Measurements from ENCODE around the gene UBB.

UBB gene

DNA sequence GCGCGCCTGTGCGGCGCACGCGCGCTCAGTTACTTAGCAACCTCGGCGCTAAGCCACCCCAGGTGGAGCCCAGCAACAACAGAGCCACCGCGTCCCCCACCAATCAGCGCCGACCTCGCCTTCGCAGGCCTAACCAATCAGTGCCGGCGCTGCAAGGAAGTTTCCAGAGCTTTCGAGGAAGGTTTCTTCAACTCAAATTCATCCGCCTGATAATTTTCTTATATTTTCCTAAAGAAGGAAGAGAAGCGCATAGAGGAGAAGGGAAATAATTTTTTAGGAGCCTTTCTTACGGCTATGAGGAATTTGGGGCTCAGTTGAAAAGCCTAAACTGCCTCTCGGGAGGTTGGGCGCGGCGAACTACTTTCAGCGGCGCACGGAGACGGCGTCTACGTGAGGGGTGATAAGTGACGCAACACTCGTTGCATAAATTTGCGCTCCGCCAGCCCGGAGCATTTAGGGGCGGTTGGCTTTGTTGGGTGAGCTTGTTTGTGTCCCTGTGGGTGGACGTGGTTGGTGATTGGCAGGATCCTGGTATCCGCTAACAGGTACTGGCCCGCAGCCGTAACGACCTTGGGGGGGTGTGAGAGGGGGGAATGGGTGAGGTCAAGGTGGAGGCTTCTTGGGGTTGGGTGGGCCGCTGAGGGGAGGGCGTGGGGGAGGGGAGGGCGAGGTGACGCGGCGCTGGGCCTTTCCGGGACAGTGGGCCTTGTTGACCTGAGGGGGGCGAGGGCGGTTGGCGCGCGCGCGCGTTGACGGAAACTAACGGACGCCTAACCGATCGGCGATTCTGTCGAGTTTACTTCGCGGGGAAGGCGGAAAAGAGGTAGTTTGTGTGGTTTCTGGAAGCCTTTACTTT, at the start of gene UBB:
Gene UBB, plus strand, starts transcription at position 452 of the 856 bp plus-strand sequence. CDS start 817 bp downstream, outside the sequence.
- DNase-seq: peak; percentile 87

DNA sequence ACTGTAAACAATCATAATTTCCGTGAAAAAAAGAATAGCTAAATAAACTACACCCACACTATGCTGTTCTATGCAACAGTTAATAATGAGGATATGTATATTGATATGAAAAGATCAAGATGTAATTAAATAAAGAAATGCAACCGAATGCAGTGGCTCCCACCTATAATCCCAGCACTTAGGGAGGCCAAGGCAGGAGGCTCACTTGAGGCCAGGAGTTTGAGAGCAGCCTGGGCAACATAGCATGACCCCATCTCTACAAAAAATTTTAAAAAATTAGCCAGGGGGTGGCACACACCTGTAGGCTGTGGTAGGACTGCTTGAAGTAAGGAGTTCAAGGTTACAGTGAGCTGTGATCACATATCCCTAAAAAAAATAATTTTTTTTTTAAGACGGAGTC, 42.5 kb upstream of the UBB start:
- no peak for DNase-seq

DNA sequence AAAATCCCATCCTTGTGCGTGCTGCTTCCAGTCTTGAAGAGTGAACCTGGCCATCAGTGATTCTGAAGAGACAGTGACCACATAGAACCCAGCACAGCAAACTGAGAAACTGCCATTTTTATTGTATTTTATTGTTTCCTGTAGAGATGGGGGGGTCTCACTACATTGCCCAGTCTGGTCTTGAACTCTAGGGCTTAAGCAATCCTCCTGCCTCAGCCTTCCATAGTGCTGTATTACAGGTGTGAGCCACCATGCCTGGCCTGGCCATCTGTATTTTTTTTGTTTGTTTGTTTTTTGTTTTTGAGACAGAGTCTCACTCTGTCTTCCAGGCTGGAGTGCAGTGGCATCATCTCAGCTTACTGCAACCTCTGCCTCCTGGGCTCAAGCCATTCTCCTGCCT, 41.5 kb upstream of the UBB start:
- DNase-seq: no peak

DNA sequence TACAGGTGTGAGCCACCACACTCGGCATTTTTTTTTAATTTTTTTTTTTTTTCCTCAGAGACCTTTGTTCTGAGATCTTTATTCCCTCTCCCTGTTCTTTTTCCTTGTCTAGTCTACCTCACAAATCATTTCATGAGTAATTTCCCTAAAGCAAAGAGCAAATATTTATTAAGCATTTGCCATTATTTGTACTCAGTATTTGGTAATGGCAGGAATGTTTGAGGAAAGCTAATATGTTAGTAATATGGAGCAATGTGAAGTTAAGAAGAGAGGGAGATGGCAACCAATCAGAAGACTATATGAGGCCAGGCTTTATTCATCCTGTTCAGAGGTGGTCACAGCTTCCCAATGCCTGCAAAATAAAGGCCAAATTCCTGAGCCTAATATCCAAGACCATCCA, 40.9 kb upstream of the UBB start:
- DNase-seq: no peak

DNA sequence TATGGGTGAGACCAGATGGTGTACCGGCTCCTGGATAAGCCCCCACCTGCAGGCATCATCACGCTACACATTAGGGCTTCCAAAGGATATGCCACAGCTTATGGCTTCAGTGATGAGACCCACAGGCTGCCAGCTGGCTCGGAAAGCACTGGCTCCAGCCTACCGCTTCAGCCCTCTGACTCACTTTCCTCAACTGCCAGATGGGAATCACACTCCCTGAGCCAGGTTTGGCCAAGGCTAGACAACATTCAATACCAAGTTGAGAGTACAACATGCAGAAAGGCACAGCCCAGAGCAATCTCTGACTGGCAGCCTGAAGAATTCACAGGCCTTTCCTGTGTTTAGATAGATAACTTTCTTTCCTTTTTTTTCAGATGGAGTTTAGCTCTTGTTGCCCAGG, 37.9 kb upstream of the UBB start:
- no peak for DNase-seq

DNA sequence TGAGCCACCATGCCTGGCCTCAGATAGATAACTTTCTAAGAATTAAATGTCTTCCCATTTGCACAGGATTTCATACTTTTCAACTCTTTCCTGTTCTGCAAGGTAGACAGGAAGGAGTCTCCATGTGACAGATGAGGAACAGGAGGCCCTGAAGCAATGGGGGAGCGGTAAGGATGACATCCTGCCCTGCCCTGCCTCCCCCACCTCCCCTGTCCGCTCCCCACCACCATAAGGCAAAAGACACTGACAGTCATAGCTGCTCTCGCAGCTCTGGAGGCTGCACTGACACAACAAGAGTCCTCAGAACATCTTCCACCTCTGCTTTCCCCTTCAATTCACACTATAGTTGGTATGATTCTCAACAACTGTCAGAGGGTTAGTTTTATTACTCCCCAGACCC, 37.3 kb upstream of the UBB start:
- no peak for DNase-seq

DNA sequence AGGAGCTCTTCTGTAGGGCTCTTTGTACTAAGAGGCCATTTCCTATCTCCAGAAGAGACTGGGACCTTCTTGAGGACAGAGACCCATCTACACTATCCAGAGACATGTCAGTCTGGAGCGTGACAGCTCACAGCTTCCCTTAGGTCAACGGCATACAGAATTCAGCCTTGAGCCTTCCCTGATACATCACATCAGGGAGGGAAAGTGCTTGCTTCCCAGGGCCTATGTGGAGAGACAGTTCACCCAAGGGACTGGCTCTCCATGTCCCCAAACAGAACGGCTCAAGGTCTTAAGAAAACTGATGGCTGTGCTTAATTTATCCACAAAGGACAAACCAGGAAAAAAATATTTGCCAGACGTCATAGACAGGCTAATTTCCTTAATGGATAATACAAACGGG, 35.3 kb upstream of the UBB start:
- DNase-seq: no peak

DNA sequence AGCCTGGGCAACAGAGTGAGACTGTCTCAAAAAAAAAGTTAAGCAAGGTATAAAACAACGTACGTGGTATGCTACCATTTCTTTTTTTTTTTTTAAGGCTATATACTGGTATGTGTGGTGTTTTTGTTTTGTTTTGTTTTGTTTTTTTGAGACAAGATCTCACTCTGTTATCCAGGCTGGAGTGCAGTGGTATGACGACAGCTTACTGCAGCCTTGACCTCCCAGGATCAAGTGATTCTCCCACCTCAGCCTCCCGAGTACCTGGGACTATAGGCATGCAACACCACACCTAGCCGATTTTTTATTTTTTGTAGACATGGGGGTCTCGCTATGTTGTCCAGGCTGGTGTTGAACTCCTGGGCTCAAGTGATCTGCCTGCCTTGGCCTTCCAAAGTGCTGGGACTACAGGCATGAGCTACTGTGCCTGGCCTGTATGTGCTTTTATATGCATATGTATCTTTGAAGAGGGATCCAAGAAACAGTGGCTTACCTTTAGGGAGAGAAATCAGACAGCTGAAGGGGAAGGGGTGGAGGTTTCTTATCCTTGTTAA, 34.1 kb upstream of the UBB start:
- no peak for DNase-seq

DNA sequence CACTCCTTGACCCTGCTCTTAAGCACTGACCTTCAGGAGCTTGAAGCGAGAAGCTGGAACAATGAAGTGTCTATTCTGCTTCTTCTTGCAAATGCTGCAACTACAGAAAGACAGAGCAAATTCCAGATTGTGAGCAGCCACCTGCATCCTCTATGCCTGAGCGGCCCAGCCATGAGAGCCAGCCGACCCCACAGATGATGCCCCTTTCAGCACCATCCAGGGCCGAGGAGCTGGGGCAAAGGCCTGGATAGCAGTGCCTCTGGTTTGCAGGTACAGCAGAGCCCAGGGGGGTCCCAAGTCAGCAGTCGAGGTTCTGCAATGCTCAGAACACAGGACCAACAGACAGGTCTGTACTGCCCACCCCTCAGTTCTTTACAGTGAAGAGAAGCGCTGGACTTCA, 32.3 kb upstream of the UBB start:
- no peak for DNase-seq

DNA sequence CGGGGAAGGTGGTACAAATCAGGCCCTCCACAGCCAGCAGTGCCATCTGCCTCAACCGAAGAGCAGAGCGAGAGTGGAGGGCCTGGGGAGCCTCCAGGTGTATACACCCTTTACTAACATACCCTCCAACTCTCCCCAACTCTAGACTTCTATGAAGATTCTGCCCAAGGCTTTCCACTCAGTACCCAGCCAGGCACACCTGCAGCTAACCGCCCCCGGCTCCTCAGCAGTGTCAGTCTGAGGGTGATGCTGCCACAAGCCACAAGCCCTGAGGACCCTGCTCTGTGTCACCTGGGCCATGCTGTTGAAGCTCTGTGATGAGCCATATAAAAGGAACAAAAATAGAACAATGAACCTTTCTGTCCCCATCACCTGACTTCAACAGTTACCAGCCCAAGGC, 31.5 kb upstream of the UBB start:
- DNase-seq: no peak

DNA sequence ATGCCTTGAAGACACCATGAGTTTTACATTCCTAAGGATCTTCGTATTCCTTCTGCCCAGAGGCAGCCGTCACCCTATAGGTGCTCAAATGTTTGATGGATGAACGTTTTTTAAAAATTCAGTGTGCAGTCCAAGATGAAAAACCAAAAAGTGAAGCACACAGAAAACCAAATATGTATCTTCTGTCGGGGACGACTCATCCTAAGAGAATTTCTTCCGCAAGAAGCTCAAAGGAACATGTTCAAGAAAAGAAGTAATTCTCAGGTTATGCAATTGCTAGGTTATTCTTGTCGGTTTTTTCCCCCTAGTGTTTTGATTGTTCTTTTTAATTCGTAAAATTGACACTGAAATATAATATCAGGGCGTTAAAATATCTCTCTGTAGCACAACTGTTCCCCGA, 29.1 kb upstream of the UBB start:
- DNase-seq: no peak

DNA sequence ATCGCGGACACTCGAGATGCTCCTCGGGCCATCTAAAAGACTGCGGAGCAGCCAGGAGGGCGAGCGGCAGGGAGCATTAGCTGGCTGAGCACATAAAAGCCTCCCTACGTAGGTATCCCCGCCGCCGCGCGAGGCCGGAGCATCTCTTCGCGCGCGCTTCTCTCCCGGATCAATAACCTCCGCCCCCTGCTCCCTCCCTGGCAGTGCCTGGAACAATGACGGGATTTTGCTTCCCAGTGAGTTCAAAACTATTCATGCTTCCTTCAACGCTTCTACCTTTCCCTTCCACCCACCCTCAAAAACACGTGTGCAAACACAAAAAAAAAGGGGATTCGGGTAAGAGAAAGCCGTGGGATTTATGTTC, 28.6 kb upstream of the UBB start:
- peak; percentile 11 for DNase-seq

DNA sequence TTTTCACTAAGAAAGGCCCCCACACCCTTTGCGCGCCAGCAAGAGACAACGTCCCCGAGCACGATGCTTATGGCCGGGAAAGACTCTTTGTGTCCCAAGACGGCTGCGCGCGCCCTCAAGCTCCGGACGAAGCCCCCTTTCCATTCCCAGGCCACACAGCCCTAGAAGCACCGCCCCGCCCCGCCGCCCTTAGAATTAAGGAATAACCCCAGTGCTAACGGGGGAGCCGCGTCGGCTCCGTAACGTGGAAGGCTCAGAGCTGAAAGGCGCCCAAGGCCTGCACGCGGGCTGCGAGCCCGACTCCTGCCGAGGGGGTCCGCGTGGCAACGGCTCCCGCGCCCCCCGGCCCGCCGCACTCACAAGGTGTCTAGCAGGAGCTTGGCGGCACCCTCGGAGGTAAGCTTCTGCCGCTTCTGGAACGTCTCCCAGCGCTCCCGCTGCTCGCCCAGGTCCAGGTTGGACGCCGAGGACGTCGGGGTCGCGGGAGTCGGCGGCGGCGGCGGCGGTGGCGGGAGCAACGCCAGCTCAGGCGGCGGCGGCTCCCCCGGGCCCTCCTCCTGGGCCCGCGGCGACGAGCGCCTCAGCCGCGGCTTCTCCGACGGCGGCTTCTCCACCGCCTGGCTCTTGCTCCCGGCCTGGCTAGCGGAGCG, 28.1 kb upstream of the UBB start:
- peak; percentile 17 for DNase-seq

DNA sequence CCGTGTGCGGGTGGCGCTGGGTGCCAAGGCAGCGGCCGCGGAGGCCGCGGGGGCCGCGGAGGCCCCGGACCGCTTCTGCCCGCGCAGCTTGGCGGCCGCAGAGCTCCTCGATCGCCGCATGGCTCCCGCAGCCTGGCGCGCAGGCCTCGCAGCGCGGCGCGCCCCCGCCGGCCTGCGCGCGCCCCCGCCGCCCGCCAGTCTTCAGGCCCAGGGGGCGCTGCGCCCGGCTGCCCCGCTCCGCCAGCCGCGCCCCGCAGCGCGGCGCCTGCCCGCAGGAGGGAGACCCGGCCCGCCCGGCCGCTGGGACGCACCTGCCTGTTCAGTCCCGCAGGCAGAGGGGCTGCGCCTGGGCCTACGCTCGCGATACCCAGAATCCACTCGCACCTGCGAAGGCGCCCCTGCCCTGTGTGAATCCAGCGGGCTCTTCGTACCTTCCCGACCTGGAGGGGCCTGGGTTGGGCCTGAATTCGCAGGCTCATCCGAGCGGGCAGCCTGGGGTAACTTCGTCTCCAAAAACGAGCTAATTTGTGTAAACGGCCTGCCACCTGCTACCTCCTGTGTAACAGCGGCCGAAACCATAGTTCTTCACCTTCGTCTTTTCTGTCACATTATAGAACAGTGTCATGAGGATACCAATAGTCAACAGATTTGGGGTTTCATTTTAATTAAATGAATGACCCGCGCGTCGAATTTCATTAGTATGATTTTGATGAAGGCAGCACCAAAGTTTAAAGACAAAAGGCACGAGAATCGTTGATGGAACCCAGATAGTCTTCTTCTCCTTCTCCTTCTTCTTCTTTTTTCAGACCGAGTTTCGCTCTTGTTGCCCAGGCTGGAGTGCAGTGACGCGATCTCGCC, 27.3 kb upstream of the UBB start, which contains the start of gene CENPV:
Gene CENPV, minus strand, starts transcription at position 153 of the 858 bp plus-strand sequence. Its CDS starts 33 bp downstream, at position 120.
- peak; percentile 49 for DNase-seq

DNA sequence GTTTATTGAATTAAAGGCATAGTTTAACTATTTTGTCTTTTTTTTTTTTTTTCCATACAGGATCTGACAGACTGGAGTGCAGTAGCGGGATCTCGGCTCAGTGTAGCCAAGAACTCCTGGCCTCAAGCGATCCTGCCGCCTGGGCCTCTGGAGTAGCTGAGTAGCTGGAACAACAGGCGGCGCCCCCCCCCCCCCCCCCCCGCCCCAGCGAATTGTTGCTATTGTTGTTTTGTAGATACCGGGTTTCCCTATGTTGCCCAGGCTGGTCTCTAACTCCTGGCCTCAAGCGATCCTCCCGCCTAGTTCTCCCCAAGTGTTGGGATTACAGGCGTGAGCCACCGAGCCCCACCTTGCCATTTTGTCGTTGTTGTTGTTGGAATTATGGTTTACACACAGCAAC, 26.3 kb upstream of the UBB start:
- DNase-seq: no peak

DNA sequence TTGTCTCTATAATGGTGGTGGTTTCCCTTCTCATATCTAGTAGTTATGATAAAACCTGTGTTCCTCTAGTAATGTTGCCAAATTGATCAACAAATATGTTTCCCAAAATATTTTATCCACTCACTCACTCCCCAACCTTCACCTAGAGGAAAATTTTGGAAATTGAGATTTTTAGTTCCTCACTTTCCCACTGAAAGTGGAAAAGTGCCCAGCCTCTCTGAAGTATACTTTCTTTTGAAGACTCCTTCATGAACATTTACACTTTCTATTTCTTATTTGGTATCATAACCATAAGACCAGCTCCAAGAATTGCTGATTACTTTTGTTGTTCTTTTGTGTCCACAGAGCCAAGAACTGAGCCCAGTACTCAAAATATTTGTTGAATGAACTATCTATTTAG, 22.5 kb upstream of the UBB start:
- no peak for DNase-seq

DNA sequence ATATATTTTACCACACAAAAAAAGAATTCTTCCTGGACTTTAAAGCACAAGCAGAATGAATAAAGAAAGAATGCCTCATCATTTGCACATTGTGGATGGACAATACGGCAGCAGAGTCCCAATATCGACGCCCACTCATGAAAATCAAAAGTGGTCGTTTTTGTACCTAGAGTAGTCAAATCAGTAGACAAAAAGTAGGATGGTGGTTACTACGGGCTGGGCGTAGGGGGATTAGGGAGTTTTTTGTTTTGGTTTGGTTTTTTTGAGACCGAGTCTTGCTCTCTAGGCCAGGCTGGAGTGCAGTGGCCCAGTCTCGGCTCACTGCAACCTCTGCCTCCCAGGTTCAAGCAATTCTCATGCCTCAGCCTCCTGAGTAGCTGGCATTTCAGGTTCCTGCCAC, 19.0 kb upstream of the UBB start:
- no peak for DNase-seq

DNA sequence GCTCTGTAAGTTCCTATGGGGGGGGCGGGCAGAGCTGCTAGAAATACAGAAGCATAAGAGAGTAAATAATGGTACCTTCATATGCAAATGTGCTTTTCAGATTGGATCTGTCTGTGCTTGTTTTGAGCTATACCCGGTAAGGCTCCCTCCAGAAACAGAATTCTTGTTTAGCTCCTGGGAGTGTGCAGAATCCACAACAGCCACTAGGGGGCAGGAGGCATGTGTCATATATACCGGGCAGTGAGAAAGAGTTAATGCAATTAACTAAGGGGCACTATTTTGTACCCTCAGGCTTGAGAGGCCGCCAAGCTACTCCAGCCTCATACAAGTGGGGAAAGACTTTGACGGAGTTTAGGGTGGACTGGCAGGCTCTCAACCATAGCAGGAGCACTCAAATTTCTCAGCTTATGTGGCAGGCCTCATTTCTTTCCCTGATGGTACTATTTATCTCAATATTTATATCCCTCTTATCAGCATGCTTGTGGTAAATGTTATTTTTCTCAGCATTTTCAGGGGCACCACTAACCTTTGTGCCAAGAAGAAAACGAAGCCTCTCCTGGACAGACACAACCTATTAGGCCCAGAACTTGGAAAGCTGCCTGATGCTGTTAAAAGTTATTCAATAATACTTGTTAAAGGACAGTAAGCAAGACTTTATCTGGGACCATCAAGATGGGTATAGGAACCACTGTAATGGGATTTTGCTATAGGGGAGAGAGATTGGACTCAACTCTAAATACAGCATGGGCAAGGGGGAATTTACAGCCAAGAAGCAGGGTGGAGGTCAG, 16.9 kb upstream of the UBB start:
- DNase-seq: peak; percentile 65

DNA sequence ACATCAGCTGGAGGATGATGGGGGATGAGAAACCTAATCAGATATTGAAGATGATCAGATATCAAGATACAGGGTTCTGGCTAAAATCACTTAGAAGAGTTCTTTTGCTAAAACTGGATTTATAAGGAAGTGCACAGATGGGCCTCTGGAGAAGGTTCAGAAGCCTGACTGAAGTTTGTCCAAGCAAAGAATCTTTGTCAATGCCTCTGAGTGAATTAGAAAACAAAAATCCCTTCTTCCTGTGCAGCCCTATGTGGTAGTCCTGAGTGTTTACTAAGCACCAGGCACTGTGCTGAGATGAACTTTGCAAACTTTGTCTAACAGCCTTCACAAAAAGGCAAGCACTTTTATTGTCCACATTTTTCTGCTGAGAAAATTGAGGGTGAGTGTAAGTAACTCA, 16.3 kb upstream of the UBB start:
- DNase-seq: no peak

DNA sequence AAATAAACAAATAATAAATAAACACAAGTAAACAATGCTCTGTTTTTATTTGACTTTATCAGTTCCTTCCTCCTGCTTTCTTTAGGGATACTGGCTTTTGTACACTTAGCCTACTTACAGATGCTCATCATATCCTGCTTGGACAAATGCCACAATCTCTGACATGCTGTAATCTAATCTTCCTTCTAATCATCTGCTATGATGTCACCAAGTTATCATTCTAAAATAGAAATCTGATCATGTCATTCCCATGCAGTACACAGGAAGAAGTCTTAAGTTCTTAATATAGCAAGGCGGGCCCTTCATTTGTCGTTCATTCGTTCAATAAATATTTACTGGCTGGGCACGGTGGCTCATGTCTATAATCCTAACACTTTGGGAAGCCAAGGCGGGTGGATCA, 9.1 kb upstream of the UBB start:
- no peak for DNase-seq

DNA sequence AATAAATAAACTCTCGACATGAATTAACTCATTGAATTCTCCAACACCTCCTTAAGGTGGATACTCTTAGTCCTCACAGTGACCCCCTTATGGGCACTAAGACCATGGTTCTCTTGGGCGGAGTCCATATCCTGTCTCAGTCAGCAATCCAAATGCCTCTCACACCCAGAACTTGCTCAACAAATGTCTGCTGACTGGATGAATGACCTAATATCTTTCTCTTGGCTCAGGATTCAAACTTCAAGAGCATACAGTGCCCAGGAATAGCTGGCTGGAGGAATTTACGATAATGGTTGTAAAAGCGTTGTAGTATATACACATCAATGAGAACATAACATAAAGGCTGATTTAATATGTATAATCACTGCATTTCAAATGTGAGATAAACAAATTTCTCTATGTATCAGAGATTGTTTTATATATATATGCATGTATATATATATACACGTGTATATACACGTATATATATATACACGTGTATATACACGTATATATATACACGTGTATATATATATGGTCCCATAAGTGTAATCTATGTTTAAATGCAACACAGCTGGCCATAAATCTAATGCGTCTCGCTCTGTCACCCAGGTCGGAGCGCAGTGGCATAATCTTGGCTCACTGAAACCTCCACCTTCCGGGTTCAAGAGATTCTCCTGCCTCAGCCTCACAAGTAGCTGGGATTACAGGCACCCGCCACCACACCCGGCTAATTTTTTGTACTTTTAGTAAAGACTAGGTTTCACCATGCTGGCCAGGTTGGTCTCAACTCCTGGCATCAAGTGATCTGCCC, 6.5 kb upstream of the UBB start:
- no peak for DNase-seq

DNA sequence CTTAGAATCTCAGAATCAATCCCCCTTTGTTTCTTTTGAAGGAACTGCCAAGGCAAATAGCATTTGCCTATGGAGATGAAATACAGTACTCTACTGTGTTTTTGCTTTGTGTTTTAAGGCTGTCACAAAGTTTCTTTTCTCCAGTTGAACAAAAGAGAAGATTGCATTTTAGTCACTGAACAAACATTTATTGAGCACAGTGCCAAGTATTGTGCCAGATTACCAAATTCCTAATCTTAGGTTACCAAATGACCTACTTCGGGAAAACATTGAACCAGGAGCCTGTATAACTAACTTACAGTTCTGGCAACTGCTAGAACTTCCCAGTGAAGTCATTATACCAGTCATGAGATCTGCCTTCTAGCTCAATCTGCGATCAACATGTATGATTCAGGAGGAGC, 3.0 kb upstream of the UBB start:
- DNase-seq: no peak
